H1 (cell line): ENCODE data around the gene UBE2D2.
"Not testable (repeated sequence)": the region's sequence is repeated elsewhere in the genome, so short reads cannot be mapped to it uniquely, and the experiment has no call there.

Experiments used
- BRCA1 ChIP-seq: IDR thresholded peaks from 2 replicates; pipeline ENCODE4 v1.6.1; 2012; ENCODE audit warnings: low read depth, low read length, improper control_type of control experiment
- CTCF ChIP-seq, 3 experiments: IDR thresholded peaks; 1 replicate in 2 of 3; 2 replicates in 1 of 3; pipeline versions ENCODE4 v1.5.1 to v1.6.1; 2011; ENCODE audit warnings: low read length in 3 of 3, mild to moderate bottlenecking in 3 of 3, inconsistent platforms in 2 of 3, low read depth in 1 of 3, moderate library complexity in 1 of 3; ENCODE audit not compliant: insufficient read depth in 1 of 3; ENCODE audit errors: control extremely low read depth in 1 of 3
- EZH2 ChIP-seq: fragments of 200-600 bp; sonication (generic); IDR thresholded peaks from 2 replicates; pipeline ENCODE4 v1.7.1; 2012; ENCODE audit warnings: low read depth, mild to moderate bottlenecking, moderate library complexity, low read length, inconsistent platforms; ENCODE audit not compliant: severe bottlenecking
- HDAC2 ChIP-seq, 2 experiments: fragments of 300-600 bp in 1 of 2; sonication (generic) in 1 of 2; IDR thresholded peaks; 2 replicates each; pipeline ENCODE4 v1.6.1; 2011 to 2012; ENCODE audit warnings: low read depth in 2 of 2, low read length in 2 of 2, mild to moderate bottlenecking in 2 of 2, moderate library complexity in 2 of 2, borderline replicate concordance in 1 of 2, inconsistent platforms in 1 of 2
- KDM4A ChIP-seq: IDR thresholded peaks from one replicate; pipeline ENCODE4 v1.7.1; 2012; ENCODE audit warnings: low read depth, mild to moderate bottlenecking, moderate library complexity, low read length, inconsistent platforms; ENCODE audit not compliant: severe bottlenecking
- NRF1 ChIP-seq: IDR thresholded peaks from 2 replicates; pipeline ENCODE4 v1.6.1; 2011; ENCODE audit warnings: mild to moderate bottlenecking, low read depth, low read length, improper control_type of control experiment

- not testable (repeated sequence) for TF ChIP-seq BRCA1; CTCF (IDR thresholded peaks at IDR 0.05; ENCODE audit: control extremely low read depth in 1 of 3, insufficient read depth in 1 of 3, low read depth in 1 of 3, low read length in 3 of 3); KDM4A; NRF1; EZH2; HDAC2 (IDR thresholded peaks at IDR 0.05; ENCODE audit: borderline replicate concordance in 1 of 2, low read depth in 2 of 2, low read length in 2 of 2)
Measured at GRCh38 chr5:139527090-139527470, 34.1 kb upstream of the UBE2D2 start.
